ENCODE measurements around the gene RASGEF1C. TPM values are rescaled to one million over a fixed set of nuclear protein-coding genes. Genes with fewer than 3 reads are reported as not detected.

The RASGEF1C gene
- total RNA-seq, 2 experiments from 2014 or later: not detected

DNA sequence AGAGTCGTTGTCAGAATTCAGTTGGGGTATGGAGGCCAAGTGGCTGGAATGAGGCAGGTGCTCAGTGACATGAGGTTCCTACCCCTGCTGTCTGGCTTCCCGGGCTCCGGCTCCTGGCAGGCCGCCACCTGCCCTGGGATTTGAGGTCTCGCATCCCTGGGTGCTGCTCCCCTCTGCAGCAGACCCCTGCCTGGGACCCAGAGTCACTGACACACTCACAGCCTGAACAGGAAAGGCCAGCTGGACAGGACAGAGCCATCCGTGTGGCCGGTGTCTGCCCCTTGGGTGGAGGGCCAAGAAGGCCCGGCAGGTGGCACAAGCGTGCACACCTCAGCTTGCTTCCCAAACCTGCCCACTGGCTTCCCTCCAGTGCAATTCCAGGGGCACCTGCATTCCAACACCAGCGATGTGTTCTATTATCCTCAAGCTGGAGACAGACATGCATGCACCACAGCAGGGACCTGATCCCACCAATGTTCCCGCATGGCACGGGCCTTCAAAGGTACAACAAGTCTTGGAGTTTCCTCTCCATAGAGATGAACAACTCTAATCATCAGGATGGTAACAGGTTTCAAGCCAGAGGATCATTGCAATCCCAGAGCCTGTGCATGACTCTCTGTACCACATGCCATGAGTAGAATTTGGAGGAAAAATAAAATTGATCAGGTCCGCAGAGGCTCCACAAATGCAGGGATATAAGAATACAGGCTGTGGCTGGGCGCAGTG is 91.8 kb downstream of the RASGEF1C start:
- H3K4me1 ChIP-seq (ENCODE audit: insufficient read depth, low read length, poor library complexity, severe bottlenecking): no peaks in the 10 kb centered on the region
- H4K20me1 ChIP-seq (ENCODE audit: insufficient read depth, low read length): no peaks in the 10 kb centered on the region
- CTCF ChIA-PET (ENCODE audit: unreplicated experiment): no interaction called here
- no peaks in the 10 kb centered on the region for H3K36me3 ChIP-seq (ENCODE audit: insufficient read depth, low read length)
- H3K9me3 ChIP-seq (ENCODE audit: low read length): no peaks in the 10 kb centered on the region
- H2AFZ ChIP-seq (ENCODE audit: low read length): no peak overlapping the region
- H3K4me3 ChIP-seq (ENCODE audit: low read depth, low read length, poor library complexity, severe bottlenecking): no peak overlapping the region
- TF ChIP-seq EZH2phosphoT487 (IDR thresholded peaks at IDR 0.05; ENCODE audit: borderline replicate concordance, low read depth, low read length): no peak
- TF ChIP-seq, protein P1, sequence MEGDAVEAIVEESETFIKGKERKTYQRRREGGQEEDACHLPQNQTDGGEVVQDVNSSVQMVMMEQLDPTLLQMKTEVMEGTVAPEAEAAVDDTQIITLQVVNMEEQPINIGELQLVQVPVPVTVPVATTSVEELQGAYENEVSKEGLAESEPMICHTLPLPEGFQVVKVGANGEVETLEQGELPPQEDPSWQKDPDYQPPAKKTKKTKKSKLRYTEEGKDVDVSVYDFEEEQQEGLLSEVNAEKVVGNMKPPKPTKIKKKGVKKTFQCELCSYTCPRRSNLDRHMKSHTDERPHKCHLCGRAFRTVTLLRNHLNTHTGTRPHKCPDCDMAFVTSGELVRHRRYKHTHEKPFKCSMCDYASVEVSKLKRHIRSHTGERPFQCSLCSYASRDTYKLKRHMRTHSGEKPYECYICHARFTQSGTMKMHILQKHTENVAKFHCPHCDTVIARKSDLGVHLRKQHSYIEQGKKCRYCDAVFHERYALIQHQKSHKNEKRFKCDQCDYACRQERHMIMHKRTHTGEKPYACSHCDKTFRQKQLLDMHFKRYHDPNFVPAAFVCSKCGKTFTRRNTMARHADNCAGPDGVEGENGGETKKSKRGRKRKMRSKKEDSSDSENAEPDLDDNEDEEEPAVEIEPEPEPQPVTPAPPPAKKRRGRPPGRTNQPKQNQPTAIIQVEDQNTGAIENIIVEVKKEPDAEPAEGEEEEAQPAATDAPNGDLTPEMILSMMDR (conservative IDR thresholded peaks at IDR 0.05; ENCODE audit: low read length): no peak
- H3K79me2 ChIP-seq (ENCODE audit: insufficient read depth, low read depth, low read length): no peaks in the 10 kb centered on the region
- POLR2A ChIA-PET: interaction anchor here (0.7 kb wide), 1 partner anchor 610 kb away, joined by 3 read pairs; no protein-coding TSS in a partner anchor
- no peak for DNase-seq (ENCODE audit: low spot score)
- intact Hi-C loops (cut with micrococcal nuclease; ENCODE audit: unreplicated experiment): no loop called here
- no peak overlapping the region for H3K27ac ChIP-seq (ENCODE audit: low read depth, low read length, poor library complexity, severe bottlenecking)
- H3K4me2 ChIP-seq (ENCODE audit: low read length): no peak overlapping the region
- no peaks in the 10 kb centered on the region for H3K9me2 ChIP-seq (ENCODE audit: insufficient read depth, low read length)
- BruUV-seq (replicated peaks): no TSS peak

DNA sequence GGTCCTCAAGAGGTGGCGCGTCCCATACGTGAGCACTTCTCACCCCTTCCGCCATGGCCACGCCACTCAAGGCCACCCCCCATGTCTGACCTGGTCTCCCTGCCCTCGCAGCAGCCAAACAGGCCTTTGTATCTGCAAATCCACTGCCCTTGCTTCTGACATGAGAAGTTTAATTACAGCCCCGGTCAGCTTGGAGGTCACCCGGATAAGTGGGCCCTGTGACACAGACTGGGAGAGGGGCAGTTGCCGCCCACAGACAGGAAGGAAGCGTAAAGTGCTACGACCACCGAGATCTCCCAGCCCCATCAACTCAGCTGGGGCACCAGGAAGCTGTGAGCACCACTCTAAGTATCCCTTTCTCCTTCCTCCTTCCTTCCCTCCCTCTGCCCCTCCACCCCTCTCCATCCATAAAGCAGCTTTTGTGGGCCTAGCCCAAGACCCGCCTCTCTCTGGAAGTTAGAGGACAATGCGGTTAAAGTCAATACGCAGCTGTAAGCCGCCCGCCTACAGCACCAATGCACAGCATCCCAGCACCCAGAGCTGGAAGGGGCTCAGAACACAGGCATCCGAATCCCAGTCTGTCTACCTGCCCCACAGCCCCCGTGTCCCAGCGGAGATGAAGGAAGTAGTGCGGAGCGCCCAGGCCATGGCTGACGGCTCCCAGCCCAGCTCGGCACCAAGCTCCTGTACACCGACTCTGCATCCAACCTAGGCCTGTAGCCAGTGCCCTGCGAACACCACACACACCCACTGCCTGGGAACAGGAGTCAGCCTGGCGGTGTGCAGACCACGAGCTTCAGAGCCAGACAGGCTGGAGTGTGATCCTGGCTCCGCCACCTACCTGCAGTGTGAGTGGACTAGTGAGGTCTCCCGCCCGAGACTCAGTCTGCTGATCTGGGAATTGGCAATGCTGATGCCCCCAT is 92.7 kb downstream of the RASGEF1C start:
- Histone ChIP-seq H3K27ac (ENCODE audit: low read depth, low read length, poor library complexity, severe bottlenecking) (no peak overlapping the region), H3K36me3 (ENCODE audit: insufficient read depth, low read length) (no peaks in the 10 kb centered on the region), H3K4me3 (ENCODE audit: low read depth, low read length, poor library complexity, severe bottlenecking) (no peak overlapping the region), H3K9me3 (ENCODE audit: low read length) (no peaks in the 10 kb centered on the region), H3K4me2 (ENCODE audit: low read length) (no peak overlapping the region), H3K79me2 (ENCODE audit: insufficient read depth, low read depth, low read length) (no peaks in the 10 kb centered on the region), H3K9me2 (ENCODE audit: insufficient read depth, low read length) (no peaks in the 10 kb centered on the region), H2AFZ (ENCODE audit: low read length) (no peak overlapping the region), H4K20me1 (ENCODE audit: insufficient read depth, low read length) (no peaks in the 10 kb centered on the region), H3K4me1 (ENCODE audit: insufficient read depth, low read length, poor library complexity, severe bottlenecking) (no peaks in the 10 kb centered on the region)
- ChIA-PET POLR2A (interaction anchor here (0.7 kb wide), 1 partner anchor 609 kb away, joined by 3 read pairs; no protein-coding TSS in a partner anchor), CTCF (ENCODE audit: unreplicated experiment) (no interaction called here)
- no peak for DNase-seq (ENCODE audit: low spot score)
- TF ChIP-seq, protein P1 (conservative IDR thresholded peaks at IDR 0.05; ENCODE audit: low read length): no peak
- intact Hi-C loops (cut with micrococcal nuclease; ENCODE audit: unreplicated experiment): no loop called here
- no TSS peak for BruUV-seq (replicated peaks)
